ENCODE results near the gene TRIM33.

TRIM33 gene

DNA sequence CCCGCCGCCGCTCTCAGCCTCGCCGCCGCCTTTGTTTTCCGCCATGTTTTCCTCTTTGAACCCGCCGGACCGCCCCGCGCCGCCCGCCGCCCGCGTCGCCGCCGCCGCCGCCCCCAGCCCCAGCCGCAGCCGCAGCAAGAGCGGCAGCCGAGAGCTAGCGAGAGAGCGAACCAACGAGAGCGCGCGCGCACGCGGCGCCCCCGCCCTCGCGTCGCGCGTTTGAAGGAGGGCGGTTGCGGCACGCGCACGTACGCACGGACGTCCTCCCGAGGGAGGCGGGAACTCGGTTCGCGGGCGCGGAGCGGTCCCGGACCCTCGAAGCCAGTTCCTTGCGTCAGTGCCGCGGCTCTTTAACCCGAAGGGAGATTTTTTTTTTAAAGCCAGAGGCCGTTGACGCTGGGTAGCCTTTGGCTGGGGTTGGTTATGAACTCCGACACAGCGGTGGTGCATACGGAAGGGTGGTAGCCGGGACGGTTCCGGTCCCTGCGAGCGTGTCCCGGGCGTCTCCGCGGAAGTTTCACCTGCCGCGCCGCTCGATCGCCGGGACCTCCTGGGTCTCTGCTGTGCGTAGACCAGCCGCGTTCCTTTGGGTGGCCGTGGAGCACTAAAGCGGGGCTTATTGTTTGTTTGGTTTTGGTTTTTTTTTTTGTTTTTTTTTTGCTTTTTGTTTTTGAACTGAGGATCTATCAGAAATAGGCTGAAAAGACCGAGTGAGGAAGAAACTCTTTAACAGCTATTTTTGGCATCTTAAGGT, at the start of gene TRIM33:
TRIM33 (minus strand) TSS at position 172 of the 754 bp plus-strand sequence; CDS start at position 45, 127 bp downstream.
- peak; percentile 71 to 84 for DNase-seq

DNA sequence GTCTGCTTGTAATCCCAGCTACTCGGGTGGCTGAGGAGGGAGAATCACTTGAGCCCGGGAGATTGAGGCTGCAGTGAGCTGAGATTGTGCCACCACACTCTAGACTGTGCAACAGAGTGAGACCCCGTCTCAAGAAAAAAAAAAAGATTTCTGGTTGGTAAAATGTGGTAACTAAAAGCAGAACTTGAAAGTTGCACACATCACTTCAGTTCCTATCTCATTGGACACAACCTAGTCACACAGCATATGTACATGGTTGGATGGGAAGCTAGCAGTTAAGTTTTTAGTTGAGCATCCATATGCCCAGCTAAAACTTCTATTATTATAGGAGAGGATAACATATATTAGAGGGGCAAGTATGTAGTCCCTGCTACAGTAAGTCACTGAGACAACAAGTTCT, 48.4 kb upstream of the TRIM33 start:
- no peak for DNase-seq

- no peak for DNase-seq
Observed at GRCh38 chr1:114558544-114558943, 47.5 kb upstream of the TRIM33 start.

DNA sequence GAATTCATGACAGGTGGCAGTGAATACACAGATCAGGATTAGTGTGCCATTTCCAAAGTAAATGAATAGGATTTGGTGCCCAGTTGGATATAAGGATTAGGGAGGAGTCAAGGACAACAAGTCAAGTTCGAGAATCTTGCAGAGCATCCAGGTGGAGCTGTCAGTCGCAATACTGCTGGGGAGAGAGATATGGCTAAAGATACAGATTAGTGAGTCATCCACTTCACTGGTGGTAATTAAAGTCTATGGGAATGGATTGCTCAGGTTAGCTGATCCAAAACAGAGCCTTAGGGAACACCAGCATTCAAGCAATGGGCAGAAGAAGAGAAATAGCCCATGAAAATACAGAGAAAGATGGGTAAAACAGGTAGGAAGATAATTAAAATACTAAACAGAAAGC, 43.6 kb upstream of the TRIM33 start:
- DNase-seq: no peak

DNA sequence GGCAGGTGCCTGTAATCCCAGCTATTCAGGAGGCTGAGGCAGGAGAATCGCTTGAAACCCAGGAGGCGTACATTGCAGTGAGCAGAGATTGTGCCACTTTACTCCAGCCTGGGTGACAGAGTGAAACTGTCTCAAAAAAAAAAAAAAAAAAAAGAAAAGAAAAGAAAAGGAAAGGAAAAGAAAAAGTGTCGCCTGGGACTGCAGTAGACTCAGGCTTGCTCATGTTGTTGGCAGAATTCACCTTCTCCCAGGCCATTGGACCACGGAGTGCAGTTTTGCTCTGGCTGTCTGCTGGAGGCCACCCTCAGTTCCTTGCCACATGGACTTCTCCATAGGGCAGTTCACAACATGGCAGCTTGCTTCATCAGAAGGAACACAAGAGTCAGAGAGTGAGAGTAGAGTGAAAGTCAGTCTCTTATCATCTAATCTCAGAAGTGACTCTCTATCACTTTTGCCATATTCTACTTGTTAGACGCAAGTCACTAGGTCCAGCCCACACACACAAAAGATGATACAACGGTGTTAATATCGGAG, 41.2 kb upstream of the TRIM33 start:
- DNase-seq: no peak

DNA sequence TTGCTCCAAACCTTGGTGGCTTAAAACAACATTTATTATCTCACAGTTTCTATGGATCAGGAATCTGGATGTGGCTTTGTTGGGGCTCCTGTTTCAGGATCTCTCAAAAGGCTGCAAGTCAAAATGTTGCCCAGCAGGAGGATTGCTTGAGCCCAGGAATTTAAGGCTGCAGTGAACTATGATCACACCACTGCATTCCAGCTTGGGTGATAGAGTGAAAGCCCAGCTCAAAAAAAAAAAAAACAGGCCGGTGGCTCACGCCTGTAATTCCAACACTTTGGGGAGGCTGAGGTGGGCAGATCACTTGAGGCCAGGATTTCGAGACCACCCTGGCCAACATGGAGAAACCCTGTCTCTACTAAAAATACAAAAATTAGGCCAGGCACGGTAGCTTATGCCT, 40.4 kb upstream of the TRIM33 start:
- no peak for DNase-seq

DNA sequence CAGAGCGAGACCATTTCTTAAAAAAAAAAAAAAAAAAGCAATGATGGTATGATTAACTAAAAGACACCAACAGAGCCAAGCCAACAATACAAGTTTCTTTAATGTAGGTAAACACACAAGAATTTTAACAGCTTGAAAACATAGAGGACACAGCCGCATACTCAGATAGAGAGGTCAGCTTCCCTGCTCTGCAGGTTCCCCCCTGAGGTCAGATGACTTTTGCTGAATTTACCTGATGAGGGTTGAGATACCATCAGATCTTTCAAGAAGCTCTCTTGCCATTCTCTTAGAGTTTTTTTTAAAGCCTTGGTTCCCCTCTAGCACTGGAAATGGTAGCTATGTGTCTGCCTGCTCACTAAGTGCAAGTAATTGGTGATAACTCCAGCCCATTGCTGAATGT, 39.3 kb upstream of the TRIM33 start:
- no peak for DNase-seq

DNA sequence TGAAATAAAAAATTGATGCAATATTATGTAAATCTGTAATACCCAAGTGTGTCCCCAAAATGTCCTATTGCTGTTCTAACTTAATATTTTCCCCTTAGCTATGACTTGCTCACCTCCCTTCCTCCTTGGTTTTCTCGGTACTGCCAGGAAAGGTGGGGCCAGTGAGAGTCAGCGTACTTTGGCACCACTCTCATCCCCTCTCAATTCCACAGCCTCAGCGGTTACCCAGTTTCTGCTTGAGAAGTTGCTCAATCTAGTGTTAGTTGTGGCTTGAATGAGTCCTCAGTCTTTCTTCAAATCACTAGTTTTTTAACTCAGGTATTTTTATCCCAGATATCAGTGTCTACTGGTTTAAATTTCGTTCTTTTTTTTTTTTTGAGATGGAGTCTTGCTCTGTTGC, 38.1 kb upstream of the TRIM33 start:
- no peak for DNase-seq

GRCh38 chr1:114547076-114547475, 36.1 kb upstream of the TRIM33 start:
- DNase-seq: no peak

- DNase-seq: no peak
Observed at GRCh38 chr1:114545796-114546195, 34.8 kb upstream of the TRIM33 start.

DNA sequence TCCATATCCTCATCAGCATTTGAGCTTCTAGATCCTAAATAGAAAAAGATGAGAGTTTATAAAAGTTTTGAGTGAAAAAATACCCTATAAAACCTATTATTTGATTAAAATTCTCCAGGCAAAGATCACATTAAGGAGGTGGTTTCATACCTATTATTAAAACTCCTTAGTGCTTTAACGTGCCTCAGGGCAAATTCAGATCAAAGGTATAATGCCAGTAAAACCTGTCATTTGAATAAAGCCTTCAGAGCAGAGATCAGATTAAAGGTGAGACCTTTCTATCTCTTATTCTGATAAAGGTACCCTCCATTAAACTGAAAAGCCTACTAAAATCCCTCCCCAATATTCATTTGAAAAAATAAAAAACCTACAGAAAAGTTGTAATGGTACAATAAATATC, 34.3 kb upstream of the TRIM33 start:
- no peak for DNase-seq

- DNase-seq: no peak
Observed at GRCh38 chr1:114540821-114541220, 29.8 kb upstream of the TRIM33 start.

- no peak for DNase-seq
Observed at GRCh38 chr1:114540272-114540671, 29.3 kb upstream of the TRIM33 start.

- no peak for DNase-seq
Observed at GRCh38 chr1:114536043-114536442, 25.0 kb upstream of the TRIM33 start.

DNA sequence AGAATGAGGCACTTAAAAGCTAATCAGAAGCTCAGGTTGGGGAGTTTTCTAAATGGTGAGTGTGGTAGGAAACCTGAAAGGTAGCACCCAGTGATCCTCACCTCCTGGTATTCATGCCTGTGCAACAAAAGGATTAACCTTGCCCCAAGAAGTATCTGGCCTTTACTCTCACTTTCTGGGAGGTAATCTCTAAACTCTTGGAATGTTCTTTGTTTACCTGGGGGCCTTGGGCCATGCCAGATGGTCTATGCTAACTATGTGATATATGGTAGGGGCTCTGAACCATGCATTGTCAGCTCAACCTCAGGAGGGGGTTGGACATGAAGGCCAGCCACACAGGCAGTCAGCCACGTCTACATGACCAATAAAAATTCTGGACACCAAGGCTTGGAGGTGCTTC, 24.4 kb upstream of the TRIM33 start:
- no peak for DNase-seq

DNA sequence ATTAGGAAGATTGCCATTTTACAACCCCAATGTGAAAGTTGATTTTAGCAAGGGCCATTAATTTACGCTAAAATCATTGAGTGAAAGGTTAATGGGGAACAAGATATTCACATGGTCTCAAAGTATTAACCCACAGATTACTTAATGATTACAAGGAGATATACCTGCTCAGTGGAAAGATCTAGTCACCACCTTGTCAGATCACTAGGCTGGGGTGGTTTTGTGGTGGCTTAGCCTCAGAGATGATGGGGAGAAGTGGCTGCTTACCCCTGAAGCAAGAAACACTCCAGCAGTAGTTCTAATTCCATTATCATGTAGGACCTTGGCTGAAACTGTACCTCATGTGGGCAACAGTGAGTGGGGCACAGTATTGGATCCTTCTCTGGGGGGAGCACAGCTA, 20.1 kb upstream of the TRIM33 start:
- no peak for DNase-seq

DNA sequence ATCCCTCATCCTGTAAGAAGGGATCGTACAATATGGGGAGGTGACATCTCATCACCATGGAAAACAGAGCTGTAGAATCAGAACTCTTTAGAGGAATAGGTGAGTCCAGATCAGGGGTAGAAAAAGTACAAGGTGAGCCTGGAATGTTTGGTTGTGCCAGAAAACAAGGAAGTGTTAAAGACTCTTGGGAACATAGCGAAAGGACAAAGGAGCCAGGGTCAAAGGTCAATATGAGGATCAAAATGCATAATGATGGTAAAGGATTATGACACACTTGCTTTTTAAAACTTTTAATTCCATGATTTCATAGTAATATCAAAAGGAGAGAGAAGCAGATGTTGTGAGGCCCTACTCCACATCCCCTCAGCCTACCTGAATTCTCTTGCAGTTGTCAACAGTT, 19.2 kb upstream of the TRIM33 start:
- DNase-seq: no peak

DNA sequence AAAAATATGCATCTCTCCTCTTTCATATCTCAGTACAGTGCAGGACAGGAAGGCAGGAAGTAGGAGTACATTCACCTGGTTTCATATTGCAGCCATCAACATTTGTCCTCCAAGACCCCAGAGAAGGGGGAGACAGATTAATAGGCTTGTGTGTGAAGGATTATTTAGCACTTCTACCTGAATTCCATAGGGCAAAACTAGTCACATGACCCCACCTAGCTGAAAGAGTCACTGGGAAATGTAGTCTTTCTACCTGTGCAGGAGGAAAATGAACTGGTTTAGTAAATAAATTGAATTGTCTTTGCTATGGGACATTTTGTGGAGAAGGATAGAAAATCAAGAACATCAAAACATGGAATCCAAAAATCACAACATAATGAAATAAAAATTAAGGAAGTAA, 13.9 kb upstream of the TRIM33 start:
- DNase-seq: no peak

DNA sequence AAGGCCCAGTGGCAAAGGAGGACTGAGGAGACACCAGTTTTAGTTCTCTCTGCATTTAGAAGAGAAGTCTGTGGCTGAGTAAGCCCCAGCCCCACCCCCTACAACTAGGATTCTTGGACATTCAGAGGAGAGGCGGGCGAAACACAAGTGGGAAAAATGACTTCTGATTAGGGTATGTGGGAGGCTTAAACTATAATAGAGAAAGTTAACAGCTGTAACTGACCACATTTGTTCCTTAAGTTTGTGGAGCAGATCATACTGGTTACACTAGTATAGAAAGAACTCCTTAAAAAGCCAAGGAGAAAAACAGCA, 11.2 kb upstream of the TRIM33 start:
- no peak for DNase-seq

- no peak for DNase-seq
Observed at GRCh38 chr1:114521396-114522263, 10.6 kb upstream of the TRIM33 start.

DNA sequence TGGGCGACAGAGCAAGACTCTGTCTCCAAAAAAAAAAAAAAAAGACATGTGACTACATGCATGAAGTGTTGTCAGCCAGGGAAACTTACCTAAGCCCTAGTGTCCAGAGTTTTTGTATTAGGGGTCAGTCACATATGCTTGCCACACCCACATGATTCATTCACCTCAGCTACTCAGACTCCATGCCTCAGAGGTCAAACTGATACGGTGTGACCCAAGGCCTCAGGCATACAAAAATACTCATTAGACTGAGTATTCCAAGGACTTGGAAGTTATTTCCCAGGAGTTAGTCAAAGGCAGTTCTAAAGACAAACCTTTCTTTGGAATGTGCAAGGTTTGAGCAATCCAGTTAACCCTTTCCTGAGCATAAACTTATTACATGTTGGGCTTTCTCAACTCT, 6.3 kb upstream of the TRIM33 start:
- DNase-seq: no peak

- no peak for DNase-seq
Observed at GRCh38 chr1:114512595-114513280, 1.7 kb upstream of the TRIM33 start.

GRCh38 chr1:114510274-114511031, 550 bp downstream of the TRIM33 start:
- DNase-seq: peak in 1 of 2 experiments; percentile 39
